Liver (tissue), 9 donors: Measurements from ENCODE around the gene LYRM4. TPM values are rescaled to one million over a fixed set of nuclear protein-coding genes. Genes with fewer than 3 reads are reported as not detected.

Experiments
- DNase-seq: peaks from one replicate; pipeline ENCODE4 v3.0.0-alpha.2; 2017; ENCODE audit warnings: low spot score
- H3K27ac ChIP-seq, 2 donors: one replicate each; pipeline ENCODE4 v1.7.0; 2013; ENCODE audit warnings: inconsistent platforms in 2 of 2, low read length in 2 of 2, control low read depth in 1 of 2, low read depth in 1 of 2, mild to moderate bottlenecking in 1 of 2
- H3K27me3 ChIP-seq, 4 donors: one replicate each; pipeline versions ENCODE4 v1.6.1 to v1.7.0; 2013; ENCODE audit warnings: low read length in 3 of 4, inconsistent platforms in 1 of 4, mild to moderate bottlenecking in 1 of 4, moderate library complexity in 1 of 4; ENCODE audit not compliant: control insufficient read depth in 4 of 4, insufficient read depth in 4 of 4
- H3K36me3 ChIP-seq, 4 donors: one replicate each; pipeline versions ENCODE4 v1.6.1 to v1.7.0; 2013; ENCODE audit warnings: low read length in 3 of 4, mild to moderate bottlenecking in 3 of 4, low read depth in 1 of 4, moderate library complexity in 1 of 4; ENCODE audit not compliant: control insufficient read depth in 4 of 4, insufficient read depth in 3 of 4
- H3K4me1 ChIP-seq, 4 donors: one replicate each; pipeline versions ENCODE4 v1.6.1 to v1.7.0; 2013; ENCODE audit warnings: low read length in 3 of 4, mild to moderate bottlenecking in 3 of 4, moderate library complexity in 1 of 4; ENCODE audit not compliant: control insufficient read depth in 4 of 4, insufficient read depth in 4 of 4
- H3K4me3 ChIP-seq, 3 donors: one replicate each; pipeline versions ENCODE4 v1.6.1 to v1.7.0; 2013; ENCODE audit warnings: low read length in 3 of 3, control low read depth in 1 of 3, low read depth in 1 of 3, mild to moderate bottlenecking in 1 of 3
- H3K9ac ChIP-seq, 2 donors: one replicate each; pipeline ENCODE4 v1.7.0; 2013; ENCODE audit warnings: low read length in 2 of 2, mild to moderate bottlenecking in 2 of 2, moderate library complexity in 2 of 2, control low read depth in 1 of 2, low read depth in 1 of 2
- H3K9me3 ChIP-seq, 4 donors: one replicate each; pipeline versions ENCODE4 v1.6.1 to v1.7.0; 2013; ENCODE audit warnings: low read length in 3 of 4; ENCODE audit not compliant: control insufficient read depth in 4 of 4
- ATF3 ChIP-seq: IDR thresholded peaks from 2 replicates; pipeline ENCODE4 v1.6.1; 2016; ENCODE audit warnings: antibody characterized with exemption
- FOXA1 ChIP-seq: IDR thresholded peaks from 2 replicates; pipeline ENCODE4 v1.6.1; 2016; ENCODE audit warnings: antibody characterized with exemption
- FOXA2 ChIP-seq: IDR thresholded peaks from 2 replicates; pipeline ENCODE4 v1.6.1; 2016; ENCODE audit warnings: antibody characterized with exemption
- GABPA ChIP-seq, 2 donors: IDR thresholded peaks in 1 of 2; conservative IDR thresholded peaks in 1 of 2; 2 replicates each; pipeline ENCODE4 v1.6.1; 2016; ENCODE audit warnings: antibody characterized with exemption in 2 of 2, mild to moderate bottlenecking in 1 of 2, moderate library complexity in 1 of 2
- HNF4A ChIP-seq, 2 donors: conservative IDR thresholded peaks; 2 replicates each; pipeline ENCODE4 v1.6.1; 2016; ENCODE audit warnings: antibody characterized with exemption in 2 of 2, mild to moderate bottlenecking in 2 of 2
- HNF4G ChIP-seq: IDR thresholded peaks from 2 replicates; pipeline ENCODE4 v1.6.1; 2016; ENCODE audit warnings: antibody characterized with exemption
- JUND ChIP-seq, 2 donors: IDR thresholded peaks; 2 replicates each; pipeline ENCODE4 v1.6.1; 2016; ENCODE audit warnings: antibody characterized with exemption in 2 of 2
- NR2F2 ChIP-seq: IDR thresholded peaks from 2 replicates; pipeline ENCODE4 v1.6.1; 2016; ENCODE audit warnings: antibody characterized with exemption
- RAD21 ChIP-seq, 2 donors: IDR thresholded peaks; 2 replicates each; pipeline ENCODE4 v1.6.1; 2016; ENCODE audit warnings: antibody characterized with exemption in 2 of 2, mild to moderate bottlenecking in 2 of 2
- REST ChIP-seq: IDR thresholded peaks from 2 replicates; pipeline ENCODE4 v1.6.1; 2016; ENCODE audit warnings: antibody characterized with exemption, mild to moderate bottlenecking
- SP1 ChIP-seq: IDR thresholded peaks from 2 replicates; pipeline ENCODE4 v1.6.1; 2018; ENCODE audit warnings: antibody characterized with exemption, mild to moderate bottlenecking
- TAF1 ChIP-seq: conservative IDR thresholded peaks from 2 replicates; pipeline ENCODE4 v1.6.1; 2016; ENCODE audit warnings: antibody characterized with exemption, mild to moderate bottlenecking
- YY1 ChIP-seq: IDR thresholded peaks from 2 replicates; pipeline ENCODE4 v1.6.1; 2016; ENCODE audit warnings: antibody characterized with exemption, mild to moderate bottlenecking
- ZBTB33 ChIP-seq: IDR thresholded peaks from 2 replicates; pipeline ENCODE4 v1.6.1; 2016; ENCODE audit warnings: antibody characterized with exemption
- WGBS: extraction: QIAGEN DNeasy Blood & Tissue Kit; methylation state at CpG from one replicate; pipeline ENCODE4 v1.1.7; 2013; 5-methylcytosine and 5-hydroxymethylcytosine counted together
- polyA plus RNA-seq, 2 donors: library from polyadenylated mRNA; stranded (reverse) in 1 of 2; unstranded in 1 of 2; fragments of 200-250 nt in 1 of 2; fragments of >200 nt in 1 of 2; fragmentation: Nextera tagmentation in 1 of 2; extraction: Ambion mirVana in 1 of 2; gene quantifications; one replicate each; pipeline versions ENCODE4 v1.2.1 to v1.2.3, GENCODE V29; 2013 to 2015
- total RNA-seq, 2 donors: library from RNA; depleted of rRNA; stranded (reverse); fragments of >200 nt; gene quantifications; one replicate each; pipeline ENCODE4 v1.2.3, GENCODE V29; 2014
- TF ChIP-seq, protein P1 (sequence below): IDR thresholded peaks from 2 replicates; pipeline ENCODE4 v1.6.1; 2016; ENCODE audit warnings: antibody characterized with exemption
- donor health status: healthy.
- donor health status: healthy.
- donor health status: healthy.
- donor health status: healthy.
- donor health status: healthy.

The LYRM4 gene
- total and polyA plus RNA-seq, 4 donors = 4.4 to 13.1 (median 6.5) TPM

DNA sequence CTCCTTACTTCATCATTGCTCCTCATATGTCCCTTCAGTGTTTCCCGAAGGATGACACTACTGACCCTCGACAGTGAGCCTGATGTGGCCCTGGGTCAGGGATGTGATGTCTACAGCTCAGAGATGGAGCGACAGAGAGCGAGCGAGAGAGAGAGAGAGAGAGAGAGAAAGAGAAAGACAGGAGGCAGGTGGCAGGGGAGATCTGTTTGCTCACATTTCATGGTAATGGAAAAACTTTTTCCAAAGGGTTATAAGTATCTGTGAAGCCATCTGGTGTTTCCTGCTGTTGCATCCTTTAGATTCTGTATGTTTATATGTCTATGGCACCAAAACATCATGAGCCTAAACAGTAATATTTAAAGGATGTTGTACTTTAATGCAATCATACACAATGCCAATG is 98.4 kb downstream of the LYRM4 start:
- 94% methylated on average over 5 of the region's 5 CpGs for WGBS
- H3K27ac ChIP-seq = no peak overlapping the region

DNA sequence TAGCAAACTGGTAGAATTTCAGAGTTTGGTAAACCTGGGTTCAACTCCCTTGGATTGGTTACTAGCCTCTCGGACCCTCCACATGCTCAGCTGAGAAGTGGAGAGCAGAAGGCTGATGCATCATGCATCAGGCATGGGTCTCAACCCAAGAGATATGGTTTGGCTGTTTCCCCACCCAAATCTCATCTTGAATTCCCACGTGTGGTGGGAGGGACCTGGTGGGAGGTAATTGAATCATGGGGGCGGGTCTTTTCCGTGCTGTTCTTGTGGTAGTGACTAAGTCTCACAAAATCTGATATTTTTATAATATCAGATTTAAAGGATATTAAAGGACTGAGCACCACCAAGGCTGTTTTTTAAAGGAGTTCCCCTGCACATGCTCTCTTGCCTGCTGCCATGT is 100.5 kb downstream of the LYRM4 start:
- Histone ChIP-seq H3K9ac (no peak overlapping the region), H3K36me3 (no peaks in the 10 kb centered on the region)
- TF ChIP-seq ZBTB33 (no peak), GABPA (IDR thresholded peaks at IDR 0.05 in 1 of 2, conservative IDR thresholded peaks at IDR 0.05 in 1 of 2) (no peak), FOXA2 (no peak), YY1 (no peak), RAD21 (IDR thresholded peaks at IDR 0.05) (no peak), HNF4A (conservative IDR thresholded peaks at IDR 0.05) (no peak), NR2F2 (no peak), FOXA1 (no peak), REST (no peak), ATF3 (no peak), HNF4G (no peak), JUND (IDR thresholded peaks at IDR 0.05) (no peak), TAF1 (no peak), SP1 (no peak)
- TF ChIP-seq, protein P1, sequence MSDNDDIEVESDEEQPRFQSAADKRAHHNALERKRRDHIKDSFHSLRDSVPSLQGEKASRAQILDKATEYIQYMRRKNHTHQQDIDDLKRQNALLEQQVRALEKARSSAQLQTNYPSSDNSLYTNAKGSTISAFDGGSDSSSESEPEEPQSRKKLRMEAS = no peak

More for the DNA sequence above, 98.4 kb downstream of the LYRM4 start:
- DNase-seq = no peak
- Histone ChIP-seq H3K27me3 (no peaks in the 10 kb centered on the region), H3K36me3 (no peaks in the 10 kb centered on the region), H3K9me3 (no peaks in the 10 kb centered on the region), H3K4me1 (no peaks in the 10 kb centered on the region), H3K4me3 (no peak overlapping the region), H3K9ac (no peak overlapping the region)
- no peak for TF ChIP-seq FOXA2
- no peak for TF ChIP-seq NR2F2

More for the DNA sequence above, 100.5 kb downstream of the LYRM4 start:
- DNase-seq = no peak
- WGBS = 94% methylated on average over 4 of the region's 4 CpGs
- Histone ChIP-seq H3K4me1 (no peaks in the 10 kb centered on the region), H3K27me3 (no peaks in the 10 kb centered on the region), H3K9me3 (no peaks in the 10 kb centered on the region), H3K4me3 (no peak overlapping the region), H3K27ac (no peak overlapping the region)
